ENCODE data around the gene DYNLT4.
A peak's percentile ranks its signal among the peaks of the same experiment; 100 is the strongest.
"Not testable (repeated sequence)": the region's sequence is repeated elsewhere in the genome, so short reads cannot be mapped to it uniquely, and the experiment has no call there.

Gene DYNLT4

DNA sequence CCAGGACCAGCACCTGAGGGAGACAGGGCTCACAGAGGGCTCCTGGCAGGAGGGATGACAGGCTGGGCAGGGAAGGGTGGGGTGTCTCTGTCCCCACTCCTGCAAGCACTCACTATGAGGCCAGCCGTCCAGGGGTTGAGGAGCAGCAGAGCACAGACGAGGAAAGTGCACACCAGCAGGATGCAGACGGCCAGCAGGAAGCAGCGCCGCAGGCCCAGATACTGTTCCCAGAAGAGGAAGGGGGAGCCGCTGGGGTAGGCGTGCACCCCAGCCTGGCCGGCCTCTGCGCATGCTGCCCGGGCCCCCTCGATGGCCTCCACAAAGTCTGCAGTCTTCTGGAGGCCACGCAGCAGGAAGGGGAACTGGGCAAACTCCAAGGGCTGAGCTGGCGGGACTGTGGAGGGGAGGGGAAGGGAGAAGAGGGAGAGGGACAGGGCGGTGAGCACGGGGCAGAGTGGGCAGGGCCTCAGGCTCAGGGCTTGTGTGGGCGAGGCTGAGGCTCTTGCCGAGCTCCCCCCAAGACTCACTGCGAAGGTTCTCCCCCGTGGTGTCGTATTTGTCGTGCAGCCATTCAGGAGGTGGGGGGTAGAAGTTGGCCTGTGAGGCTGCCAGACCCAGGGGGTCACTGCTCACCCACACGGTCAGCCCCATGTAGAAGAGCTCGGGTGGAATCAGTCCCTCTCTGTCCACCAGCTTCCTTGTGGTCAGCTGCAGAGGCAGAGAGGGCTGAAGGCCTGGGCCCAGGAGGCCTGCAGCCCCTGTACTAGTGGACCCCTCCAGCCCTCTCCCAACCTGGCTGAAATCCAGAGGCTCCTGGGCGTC lies 19.4 kb upstream of the DYNLT4 start:
- Histone ChIP-seq H3K27me3 (ENCODE audit: control insufficient read depth, insufficient read depth, low read length) (no peaks in the 10 kb centered on the region), H3K4me1 (ENCODE audit: control insufficient read depth, insufficient read depth, low read length) (no peaks in the 10 kb centered on the region), H3K9ac (ENCODE audit: low read length) (no peak overlapping the region), H3K9me3 (ENCODE audit: control insufficient read depth, low read length) (no peaks in the 10 kb centered on the region), H3K36me3 (ENCODE audit: control insufficient read depth, insufficient read depth, low read length) (no peaks in the 10 kb centered on the region), H3K4me3 (ENCODE audit: low read length) (no peak overlapping the region)

DNA sequence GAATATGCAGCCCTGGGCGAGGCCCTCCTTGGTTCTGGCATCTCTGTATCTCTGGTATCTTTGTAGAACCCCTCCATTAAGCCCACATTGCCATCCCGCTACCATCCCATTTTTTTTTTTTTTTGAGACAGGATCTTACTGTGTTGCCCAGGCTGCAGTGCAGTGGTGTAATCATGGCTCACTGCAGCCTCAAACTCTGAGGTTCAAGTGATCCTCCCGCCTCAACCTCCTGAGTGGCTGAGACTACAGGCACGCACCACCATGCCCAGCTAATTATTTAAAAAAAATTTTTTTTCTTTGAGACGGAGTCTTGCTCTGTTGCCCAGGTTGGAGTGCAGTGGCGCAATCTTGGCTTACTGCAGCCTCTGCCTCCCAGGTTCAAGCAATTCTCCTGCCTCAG lies 17.2 kb upstream of the DYNLT4 start:
- H3K4me3 ChIP-seq (ENCODE audit: low read length); H3K9me3 ChIP-seq (ENCODE audit: control insufficient read depth, low read length); H3K27me3 ChIP-seq (ENCODE audit: control insufficient read depth, insufficient read depth, low read length); H3K36me3 ChIP-seq (ENCODE audit: control insufficient read depth, insufficient read depth, low read length); H3K9ac ChIP-seq (ENCODE audit: low read length): not testable (repeated sequence)
- H3K4me1 ChIP-seq (ENCODE audit: control insufficient read depth, insufficient read depth, low read length): peaks cover 16% of the 10 kb centered on the region

DNA sequence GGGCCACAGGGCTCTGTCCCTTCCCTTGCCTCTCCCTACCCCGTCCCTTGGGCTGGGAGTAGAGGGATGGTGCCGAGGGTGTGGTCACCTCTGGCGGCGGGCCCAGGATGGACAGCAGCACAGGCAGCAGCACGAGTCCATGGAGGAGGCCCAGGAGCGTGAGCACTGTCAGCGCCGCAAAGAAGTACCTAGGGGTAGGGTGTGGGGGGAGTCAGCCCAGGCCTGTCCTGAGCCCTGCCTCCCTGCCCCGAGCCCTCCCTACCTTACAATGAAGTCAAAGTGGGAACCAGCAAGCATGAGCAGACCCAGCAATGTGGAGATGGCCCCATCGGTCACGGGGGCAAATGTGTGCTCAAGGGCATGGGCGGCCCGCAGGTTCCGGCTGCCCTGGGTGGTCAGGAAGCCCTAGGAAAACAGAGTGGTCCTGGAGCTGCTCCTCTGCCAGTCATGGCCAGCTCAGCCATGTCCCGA lies 15.9 kb upstream of the DYNLT4 start:
- no peak overlapping the region for H3K4me3 ChIP-seq (ENCODE audit: low read length)
- H3K4me1 ChIP-seq (ENCODE audit: control insufficient read depth, insufficient read depth, low read length): peaks cover 21% of the 10 kb centered on the region
- H3K27me3 ChIP-seq (ENCODE audit: control insufficient read depth, insufficient read depth, low read length): no peaks in the 10 kb centered on the region

DNA sequence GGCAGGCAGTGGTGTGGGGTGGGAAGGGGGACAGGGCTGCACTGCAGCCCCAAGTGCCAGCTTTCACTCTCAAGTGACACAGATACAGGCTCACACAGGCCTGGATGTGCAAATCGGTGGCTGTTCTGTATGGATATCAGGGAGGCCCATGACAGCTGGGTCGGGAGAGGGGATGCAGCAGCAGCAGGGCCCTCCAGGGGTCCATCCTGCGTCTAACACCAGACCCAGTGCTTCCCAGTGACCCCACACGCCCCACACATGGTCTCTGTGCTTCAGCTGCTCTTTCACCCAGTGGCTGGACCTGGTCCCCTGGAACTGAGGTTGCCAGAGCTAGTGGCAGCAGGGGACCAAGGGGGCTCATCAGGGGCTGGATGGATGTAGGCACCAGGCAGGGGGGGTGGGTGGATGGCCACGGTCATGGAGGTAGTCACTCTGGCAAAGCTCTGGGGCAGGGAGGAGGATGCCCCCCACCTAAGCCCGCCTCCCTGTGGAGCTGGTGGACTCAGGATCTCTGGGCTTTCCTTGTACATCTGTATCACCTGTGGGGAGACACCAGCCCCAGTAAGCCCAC lies 15.1 kb upstream of the DYNLT4 start:
- no peak overlapping the region for H3K9ac ChIP-seq (ENCODE audit: low read length)
- H3K4me1 ChIP-seq (ENCODE audit: control insufficient read depth, insufficient read depth, low read length): peaks cover 21% of the 10 kb centered on the region
- H3K27me3 ChIP-seq (ENCODE audit: control insufficient read depth, insufficient read depth, low read length): no peaks in the 10 kb centered on the region
- H3K36me3 ChIP-seq (ENCODE audit: control insufficient read depth, insufficient read depth, low read length): no peaks in the 10 kb centered on the region
- H3K4me3 ChIP-seq (ENCODE audit: low read length): no peak overlapping the region
- no peaks in the 10 kb centered on the region for H3K9me3 ChIP-seq (ENCODE audit: control insufficient read depth, low read length)

More for the DNA sequence above, 15.9 kb upstream of the DYNLT4 start:
- no peaks in the 10 kb centered on the region for H3K36me3 ChIP-seq (ENCODE audit: control insufficient read depth, insufficient read depth, low read length)
- no peaks in the 10 kb centered on the region for H3K9me3 ChIP-seq (ENCODE audit: control insufficient read depth, low read length)
- no peak overlapping the region for H3K9ac ChIP-seq (ENCODE audit: low read length)

DNA sequence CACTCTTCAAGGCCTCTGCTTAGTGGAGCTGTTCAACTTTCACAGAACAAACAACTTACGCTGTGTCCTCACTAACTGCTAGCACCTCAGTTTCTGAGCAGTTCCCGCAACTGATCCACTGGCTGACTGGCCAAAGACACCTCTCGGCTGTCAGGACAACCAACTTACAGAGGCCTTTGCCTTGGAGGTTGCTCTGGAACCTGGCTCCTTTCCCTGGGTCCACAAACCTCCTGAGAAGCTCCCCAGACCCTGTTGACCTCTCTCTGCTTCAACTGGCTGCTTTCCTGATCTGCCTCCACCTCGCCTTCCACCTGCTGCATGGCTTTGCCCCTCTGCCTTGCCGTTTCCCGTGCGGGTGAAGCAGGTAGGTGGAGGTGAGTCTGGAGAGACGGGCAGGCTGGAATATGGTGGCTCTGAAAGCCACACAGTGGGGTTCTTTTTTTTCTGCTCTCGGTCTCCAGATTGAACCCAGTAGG lies 14.1 kb upstream of the DYNLT4 start:
- peaks cover 21% of the 10 kb centered on the region for H3K4me1 ChIP-seq (ENCODE audit: control insufficient read depth, insufficient read depth, low read length)
- H3K9me3 ChIP-seq (ENCODE audit: control insufficient read depth, low read length): no peaks in the 10 kb centered on the region
- H3K4me3 ChIP-seq (ENCODE audit: low read length): no peak overlapping the region
- peak overlapping the region; percentile 95 for H3K9ac ChIP-seq (ENCODE audit: low read length)
- no peaks in the 10 kb centered on the region for H3K36me3 ChIP-seq (ENCODE audit: control insufficient read depth, insufficient read depth, low read length)
- H3K27me3 ChIP-seq (ENCODE audit: control insufficient read depth, insufficient read depth, low read length): no peaks in the 10 kb centered on the region

DNA sequence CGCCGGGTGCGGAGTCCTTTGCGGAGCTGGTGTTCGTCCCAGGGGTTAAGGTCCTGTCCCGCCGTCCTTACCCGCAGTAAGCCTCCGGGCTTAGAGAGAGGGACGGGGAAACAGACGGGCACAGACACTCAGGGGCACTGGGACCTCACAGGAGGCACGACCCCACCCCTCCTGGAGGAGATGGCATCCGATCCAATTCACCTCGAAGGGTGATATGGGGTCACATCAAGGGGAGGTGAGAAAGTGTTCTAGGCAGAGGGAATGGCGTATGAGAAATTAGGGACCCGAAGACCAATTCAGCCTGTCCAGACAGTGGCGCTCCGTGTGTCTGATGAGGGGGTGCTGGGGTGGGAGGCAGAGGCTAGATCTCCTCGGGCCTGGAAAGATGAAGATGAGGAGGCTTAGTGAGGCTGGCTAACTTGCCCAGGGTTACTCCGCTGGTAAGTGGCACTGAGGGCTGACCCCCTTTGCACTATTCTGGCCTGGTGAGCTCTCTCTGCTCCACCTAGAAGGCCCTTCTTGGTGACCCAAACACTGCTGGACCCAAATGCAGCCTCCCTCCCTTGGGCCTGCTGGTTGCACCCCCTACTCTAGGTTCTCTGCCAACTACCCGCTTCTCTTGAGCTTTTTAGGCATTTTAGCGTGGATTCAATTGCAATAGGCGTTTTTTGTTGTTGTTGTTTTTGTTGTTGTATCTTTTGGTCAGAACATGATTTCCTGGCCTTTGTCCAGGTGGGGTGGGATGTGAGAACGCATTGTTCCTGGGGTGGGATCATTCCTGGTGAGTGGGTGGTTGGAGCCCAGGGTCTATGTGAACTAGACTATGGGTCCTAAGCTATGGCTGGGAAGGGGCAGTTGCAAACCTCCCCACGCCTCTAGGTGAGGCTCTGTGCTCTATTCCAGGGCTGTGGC lies 13.4 kb upstream of the DYNLT4 start:
- Histone ChIP-seq H3K9ac (ENCODE audit: low read length) (peak overlapping the region; percentile 95), H3K36me3 (ENCODE audit: control insufficient read depth, insufficient read depth, low read length) (no peaks in the 10 kb centered on the region), H3K4me1 (ENCODE audit: control insufficient read depth, insufficient read depth, low read length) (peaks cover 22% of the 10 kb centered on the region), H3K4me3 (ENCODE audit: low read length) (peak overlapping the region; percentile 80), H3K27me3 (ENCODE audit: control insufficient read depth, insufficient read depth, low read length) (no peaks in the 10 kb centered on the region), H3K9me3 (ENCODE audit: control insufficient read depth, low read length) (no peaks in the 10 kb centered on the region)

DNA sequence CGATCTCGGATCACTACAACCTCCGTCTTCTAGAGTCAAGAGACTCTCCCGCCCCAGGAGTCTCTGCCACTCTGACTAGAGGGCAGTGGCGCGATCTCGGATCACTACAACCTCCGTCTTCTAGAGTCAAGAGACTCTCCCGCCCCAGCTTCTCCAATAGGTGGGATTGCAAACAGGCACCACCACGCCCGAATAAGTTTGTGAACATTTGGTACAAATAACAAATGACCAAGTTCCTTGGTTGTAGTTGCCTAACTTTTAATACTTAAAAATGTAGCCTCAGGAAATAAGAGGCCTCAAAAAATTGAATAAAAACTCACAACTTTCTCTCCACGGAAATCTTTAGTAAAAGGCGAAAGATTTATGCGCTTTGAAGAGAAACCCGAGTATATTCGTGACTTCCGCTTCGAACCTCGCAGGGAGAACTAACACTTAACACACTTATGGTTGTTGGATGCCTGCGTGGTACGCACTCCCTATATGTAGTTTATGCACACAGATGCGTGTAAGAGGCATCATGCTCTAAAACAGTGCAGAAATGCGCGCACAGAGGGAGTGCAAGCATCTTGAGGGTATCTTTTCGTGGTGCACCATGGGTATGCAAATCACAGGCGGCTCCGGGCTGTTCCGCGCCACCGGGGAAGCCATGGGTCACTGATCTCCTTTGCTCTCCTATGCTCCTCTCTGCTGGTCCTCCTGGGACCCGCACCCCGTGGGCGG lies 12.6 kb upstream of the DYNLT4 start:
- Histone ChIP-seq H3K27me3 (ENCODE audit: control insufficient read depth, insufficient read depth, low read length) (no peaks in the 10 kb centered on the region), H3K9ac (ENCODE audit: low read length) (peak overlapping the region; percentile 95), H3K36me3 (ENCODE audit: control insufficient read depth, insufficient read depth, low read length) (no peaks in the 10 kb centered on the region), H3K9me3 (ENCODE audit: control insufficient read depth, low read length) (no peaks in the 10 kb centered on the region), H3K4me3 (ENCODE audit: low read length) (peak overlapping the region; percentile 80), H3K4me1 (ENCODE audit: control insufficient read depth, insufficient read depth, low read length) (peaks cover 30% of the 10 kb centered on the region)

DNA sequence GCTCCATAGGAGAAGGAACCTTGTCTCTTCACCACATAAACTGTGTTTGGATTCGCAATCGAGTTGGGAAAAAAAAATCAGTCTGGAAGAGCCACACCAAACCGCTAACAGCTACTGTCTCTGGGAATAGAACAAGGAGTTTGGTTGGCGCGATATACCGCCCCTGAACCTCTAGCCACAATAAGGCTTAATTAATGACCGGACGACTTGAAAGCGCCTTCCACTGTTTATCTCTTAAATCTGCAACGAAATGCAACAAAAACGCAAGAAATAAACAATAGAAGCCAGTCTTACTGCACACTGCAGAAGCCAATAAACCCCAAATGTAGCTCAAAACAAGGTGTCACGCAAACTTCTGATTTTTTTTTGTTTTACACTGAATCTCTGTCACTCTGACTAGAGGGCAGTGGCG lies 12.1 kb upstream of the DYNLT4 start:
- H3K4me3 ChIP-seq (ENCODE audit: low read length): peak overlapping the region; percentile 54
- peak overlapping the region; percentile 95 for H3K9ac ChIP-seq (ENCODE audit: low read length)

DNA sequence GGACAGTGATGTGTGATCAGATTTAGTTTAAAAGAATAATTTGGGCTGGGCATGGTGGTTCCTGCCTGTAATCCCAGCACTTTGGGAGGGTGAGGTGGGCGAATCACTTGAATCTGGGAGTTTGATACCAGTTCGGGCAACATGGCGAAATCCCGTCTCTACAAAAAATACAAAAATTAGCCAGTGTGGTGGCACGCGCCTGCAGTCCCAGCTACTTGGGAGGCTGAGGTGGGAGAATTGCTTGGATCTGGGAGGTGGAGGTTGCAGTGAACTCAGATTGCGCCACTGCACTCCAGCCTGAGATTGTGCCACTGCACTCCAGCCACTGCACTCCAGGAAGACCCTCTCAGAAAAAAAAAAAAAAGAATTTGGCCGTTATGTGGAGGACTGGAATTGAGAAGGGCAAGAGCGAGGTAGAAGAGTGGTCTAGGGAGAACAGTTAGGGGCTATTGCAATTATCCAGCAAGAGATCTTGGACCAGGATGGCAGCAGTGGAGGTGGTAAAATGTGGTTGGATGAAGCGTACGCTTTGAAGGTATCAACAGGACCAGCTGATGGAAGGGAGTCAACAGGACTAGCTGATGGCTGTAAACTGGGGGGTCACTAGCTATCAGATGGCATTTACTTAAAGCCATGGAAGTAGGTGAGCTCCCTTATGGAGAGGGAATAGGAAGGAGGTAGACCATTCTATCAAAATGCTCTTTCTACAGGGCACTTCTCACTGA lies 10.8 kb upstream of the DYNLT4 start:
- H3K4me1 ChIP-seq (ENCODE audit: control insufficient read depth, insufficient read depth, low read length): peaks cover 33% of the 10 kb centered on the region
- H3K36me3 ChIP-seq (ENCODE audit: control insufficient read depth, insufficient read depth, low read length): no peaks in the 10 kb centered on the region

More for the DNA sequence above, 12.1 kb upstream of the DYNLT4 start:
- no peaks in the 10 kb centered on the region for H3K9me3 ChIP-seq (ENCODE audit: control insufficient read depth, low read length)
- H3K27me3 ChIP-seq (ENCODE audit: control insufficient read depth, insufficient read depth, low read length): no peaks in the 10 kb centered on the region
- H3K36me3 ChIP-seq (ENCODE audit: control insufficient read depth, insufficient read depth, low read length): no peaks in the 10 kb centered on the region
- H3K4me1 ChIP-seq (ENCODE audit: control insufficient read depth, insufficient read depth, low read length): peaks cover 33% of the 10 kb centered on the region

DNA sequence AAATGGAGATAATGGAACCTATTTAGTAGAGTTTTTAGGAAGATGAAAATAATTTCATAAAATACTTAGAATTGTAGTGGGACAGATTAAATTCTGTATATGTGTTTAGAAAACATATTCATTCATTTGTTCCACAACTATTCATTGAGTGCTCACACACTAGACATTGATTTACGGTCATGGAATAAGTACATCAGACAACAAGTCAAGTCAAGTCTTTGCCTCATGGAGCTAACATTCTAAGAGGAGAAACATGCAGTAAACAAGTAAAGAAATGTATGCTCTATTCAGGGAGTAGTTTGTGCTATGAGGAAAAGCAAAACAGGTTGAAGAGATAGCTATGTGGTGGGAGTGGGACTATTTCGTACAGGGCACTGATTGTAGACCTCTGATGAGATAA lies 10.2 kb upstream of the DYNLT4 start:
- no peaks in the 10 kb centered on the region for H3K9me3 ChIP-seq (ENCODE audit: control insufficient read depth, low read length)
- H3K36me3 ChIP-seq (ENCODE audit: control insufficient read depth, insufficient read depth, low read length): no peaks in the 10 kb centered on the region
- H3K27me3 ChIP-seq (ENCODE audit: control insufficient read depth, insufficient read depth, low read length): no peaks in the 10 kb centered on the region
- peaks cover 33% of the 10 kb centered on the region for H3K4me1 ChIP-seq (ENCODE audit: control insufficient read depth, insufficient read depth, low read length)
- H3K9ac ChIP-seq (ENCODE audit: low read length): no peak overlapping the region
- H3K4me3 ChIP-seq (ENCODE audit: low read length): no peak overlapping the region

More for the DNA sequence above, 10.8 kb upstream of the DYNLT4 start:
- H3K9me3 ChIP-seq (ENCODE audit: control insufficient read depth, low read length): no peaks in the 10 kb centered on the region
- no peak overlapping the region for H3K4me3 ChIP-seq (ENCODE audit: low read length)
- no peaks in the 10 kb centered on the region for H3K27me3 ChIP-seq (ENCODE audit: control insufficient read depth, insufficient read depth, low read length)
- no peak overlapping the region for H3K9ac ChIP-seq (ENCODE audit: low read length)

DNA sequence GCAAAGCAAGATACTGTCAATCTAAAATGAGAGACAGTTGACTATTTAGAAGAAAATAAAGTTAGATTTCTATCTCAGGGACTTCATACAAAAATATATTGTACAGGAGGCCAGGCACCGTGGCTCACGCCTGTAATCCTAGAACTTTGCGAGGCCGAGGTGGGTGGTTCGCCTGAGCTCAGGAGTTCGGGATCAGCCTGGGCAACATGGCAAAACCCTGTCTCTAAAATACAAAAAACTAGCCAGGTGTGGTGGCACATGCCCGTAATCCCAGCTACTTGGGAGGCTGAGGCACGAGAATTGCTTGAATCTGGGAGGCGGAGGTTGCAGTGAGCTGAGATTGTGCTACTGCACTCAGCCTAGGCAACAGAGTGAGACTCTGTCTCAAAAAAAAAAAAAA lies 8.8 kb upstream of the DYNLT4 start:
- not testable (repeated sequence) for H3K9me3 ChIP-seq (ENCODE audit: control insufficient read depth, low read length); H3K9ac ChIP-seq (ENCODE audit: low read length); H3K27me3 ChIP-seq (ENCODE audit: control insufficient read depth, insufficient read depth, low read length); H3K4me3 ChIP-seq (ENCODE audit: low read length); H3K36me3 ChIP-seq (ENCODE audit: control insufficient read depth, insufficient read depth, low read length)
- H3K4me1 ChIP-seq (ENCODE audit: control insufficient read depth, insufficient read depth, low read length): peaks cover 31% of the 10 kb centered on the region
